ENCODE results near the gene KY.

The KY gene

DNA sequence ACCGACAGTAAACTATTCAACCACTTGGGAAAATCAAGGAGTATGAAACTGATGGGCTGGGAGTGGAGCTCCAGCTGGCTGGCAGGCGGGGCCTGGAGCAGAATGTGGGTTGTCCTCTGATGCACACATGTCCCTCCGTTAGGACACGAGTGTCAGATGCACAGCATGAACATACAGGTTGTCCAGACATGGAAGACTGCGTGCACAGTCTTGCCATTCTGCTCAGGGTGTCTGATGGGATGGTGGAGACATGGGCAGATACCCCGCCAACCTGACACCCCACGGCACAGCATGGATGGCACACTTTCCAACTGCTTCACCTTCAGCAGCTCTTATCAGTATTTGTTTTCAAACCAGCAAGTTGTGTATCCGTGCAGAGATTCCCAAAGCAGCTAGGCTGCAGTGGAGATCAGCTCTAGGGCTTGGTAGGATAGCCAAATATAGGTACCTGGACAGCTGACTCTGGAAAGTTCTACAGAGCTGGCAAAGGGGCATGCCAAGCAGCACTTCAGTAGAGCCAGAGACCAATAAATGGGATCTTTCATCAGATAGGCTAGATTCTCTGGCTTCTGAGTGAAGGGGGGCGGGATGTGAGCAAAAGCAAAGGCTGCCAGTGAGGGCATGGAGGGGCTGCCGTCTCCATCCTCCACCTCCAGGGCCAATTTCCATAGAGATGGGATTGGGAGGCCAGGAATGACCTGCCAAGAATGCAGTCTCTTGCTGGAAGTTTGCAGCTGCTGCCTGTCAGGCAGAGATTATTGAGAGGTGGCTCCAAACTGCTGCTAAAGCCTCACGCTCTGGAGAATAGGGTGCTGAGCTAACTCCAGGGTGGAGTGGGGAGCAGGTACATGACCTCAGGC, 47.2 kb upstream of the KY start:
- no peaks in the 10 kb centered on the region for H3K9me3 ChIP-seq (replicated peaks; ENCODE audit: insufficient read depth, low read length)

GRCh38 chr3:134696155-134696554, 45.3 kb upstream of the KY start:
- Histone ChIP-seq H3K27ac (ENCODE audit: low read length) (no peak overlapping the region), H3K4me2 (ENCODE audit: low read depth, low read length) (no peak overlapping the region), H3K9ac (ENCODE audit: low read length) (no peak overlapping the region), H3K9me2 (replicated peaks; ENCODE audit: insufficient read depth, low read length) (no peaks in the 10 kb centered on the region), H4K20me1 (ENCODE audit: insufficient read depth, low read length) (no peaks in the 10 kb centered on the region), H3F3A (ENCODE audit: insufficient read depth, low read length) (no peaks in the 10 kb centered on the region), H3K36me3 (replicated peaks; ENCODE audit: insufficient read depth, low read length) (no peaks in the 10 kb centered on the region), H3K9me3 (replicated peaks; ENCODE audit: insufficient read depth, low read length) (no peaks in the 10 kb centered on the region), H3K4me1 (ENCODE audit: low read length) (no peaks in the 10 kb centered on the region), H2AFZ (ENCODE audit: low read length) (no peak overlapping the region), H3K27me3 (replicated peaks; ENCODE audit: insufficient read depth, low read length) (no peaks in the 10 kb centered on the region), H3K79me2 (ENCODE audit: low read length) (no peaks in the 10 kb centered on the region), H3K4me3 (ENCODE audit: low read length) (no peak overlapping the region)
- TF ChIP-seq EZH2 (optimal IDR thresholded peaks at IDR 0.05; ENCODE audit: low read depth, low read length): no peak
- TF ChIP-seq EZH2phosphoT487 (IDR thresholded peaks at IDR 0.05; ENCODE audit: low read length): no peak
- TF ChIP-seq, protein P1, sequence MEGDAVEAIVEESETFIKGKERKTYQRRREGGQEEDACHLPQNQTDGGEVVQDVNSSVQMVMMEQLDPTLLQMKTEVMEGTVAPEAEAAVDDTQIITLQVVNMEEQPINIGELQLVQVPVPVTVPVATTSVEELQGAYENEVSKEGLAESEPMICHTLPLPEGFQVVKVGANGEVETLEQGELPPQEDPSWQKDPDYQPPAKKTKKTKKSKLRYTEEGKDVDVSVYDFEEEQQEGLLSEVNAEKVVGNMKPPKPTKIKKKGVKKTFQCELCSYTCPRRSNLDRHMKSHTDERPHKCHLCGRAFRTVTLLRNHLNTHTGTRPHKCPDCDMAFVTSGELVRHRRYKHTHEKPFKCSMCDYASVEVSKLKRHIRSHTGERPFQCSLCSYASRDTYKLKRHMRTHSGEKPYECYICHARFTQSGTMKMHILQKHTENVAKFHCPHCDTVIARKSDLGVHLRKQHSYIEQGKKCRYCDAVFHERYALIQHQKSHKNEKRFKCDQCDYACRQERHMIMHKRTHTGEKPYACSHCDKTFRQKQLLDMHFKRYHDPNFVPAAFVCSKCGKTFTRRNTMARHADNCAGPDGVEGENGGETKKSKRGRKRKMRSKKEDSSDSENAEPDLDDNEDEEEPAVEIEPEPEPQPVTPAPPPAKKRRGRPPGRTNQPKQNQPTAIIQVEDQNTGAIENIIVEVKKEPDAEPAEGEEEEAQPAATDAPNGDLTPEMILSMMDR (IDR thresholded peaks at IDR 0.05; ENCODE audit: low read length): no peak
- no peak for DNase-seq

More for the DNA sequence above, 47.2 kb upstream of the KY start:
- H3K9ac ChIP-seq (ENCODE audit: low read length): no peak overlapping the region
- no peaks in the 10 kb centered on the region for H3K9me2 ChIP-seq (replicated peaks; ENCODE audit: insufficient read depth, low read length)
- no peak overlapping the region for H3K4me3 ChIP-seq (ENCODE audit: low read length)
- H3K4me1 ChIP-seq (ENCODE audit: low read length): no peaks in the 10 kb centered on the region
- H3K4me2 ChIP-seq (ENCODE audit: low read depth, low read length): no peak overlapping the region
- H3K27me3 ChIP-seq (replicated peaks; ENCODE audit: insufficient read depth, low read length): no peaks in the 10 kb centered on the region
- no peaks in the 10 kb centered on the region for H4K20me1 ChIP-seq (ENCODE audit: insufficient read depth, low read length)
- no peak for TF ChIP-seq EZH2phosphoT487 (IDR thresholded peaks at IDR 0.05; ENCODE audit: low read length)
- no peak for TF ChIP-seq EZH2 (optimal IDR thresholded peaks at IDR 0.05; ENCODE audit: low read depth, low read length)
- TF ChIP-seq, protein P1 (IDR thresholded peaks at IDR 0.05; ENCODE audit: low read length): no peak
- no peaks in the 10 kb centered on the region for H3K36me3 ChIP-seq (replicated peaks; ENCODE audit: insufficient read depth, low read length)
- H2AFZ ChIP-seq (ENCODE audit: low read length): no peak overlapping the region
- H3K27ac ChIP-seq (ENCODE audit: low read length): no peak overlapping the region
- no peaks in the 10 kb centered on the region for H3F3A ChIP-seq (ENCODE audit: insufficient read depth, low read length)
- no peak for DNase-seq
- no peaks in the 10 kb centered on the region for H3K79me2 ChIP-seq (ENCODE audit: low read length)

GRCh38 chr3:134694946-134695543, 44.2 kb upstream of the KY start:
- Histone ChIP-seq H3K4me1 (ENCODE audit: low read length) (no peaks in the 10 kb centered on the region), H3F3A (ENCODE audit: insufficient read depth, low read length) (no peaks in the 10 kb centered on the region), H3K4me3 (ENCODE audit: low read length) (no peak overlapping the region), H3K36me3 (replicated peaks; ENCODE audit: insufficient read depth, low read length) (no peaks in the 10 kb centered on the region), H3K79me2 (ENCODE audit: low read length) (no peaks in the 10 kb centered on the region), H3K27ac (ENCODE audit: low read length) (no peak overlapping the region), H3K9me3 (replicated peaks; ENCODE audit: insufficient read depth, low read length) (no peaks in the 10 kb centered on the region), H3K4me2 (ENCODE audit: low read depth, low read length) (no peak overlapping the region), H4K20me1 (ENCODE audit: insufficient read depth, low read length) (no peaks in the 10 kb centered on the region), H3K9ac (ENCODE audit: low read length) (no peak overlapping the region), H3K9me2 (replicated peaks; ENCODE audit: insufficient read depth, low read length) (no peaks in the 10 kb centered on the region), H2AFZ (ENCODE audit: low read length) (no peak overlapping the region), H3K27me3 (replicated peaks; ENCODE audit: insufficient read depth, low read length) (no peaks in the 10 kb centered on the region)
- no peak for DNase-seq
- TF ChIP-seq, protein P1 (IDR thresholded peaks at IDR 0.05; ENCODE audit: low read length): no peak
- TF ChIP-seq EZH2 (optimal IDR thresholded peaks at IDR 0.05; ENCODE audit: low read depth, low read length) (no peak), EZH2phosphoT487 (IDR thresholded peaks at IDR 0.05; ENCODE audit: low read length) (no peak)
